ENCODE measurements around the gene HOXB5. TPM values are rescaled to one million over a fixed set of nuclear protein-coding genes. Genes with fewer than 3 reads are reported as not detected.

The HOXB5 gene
- not detected in 2 replicates for total RNA-seq (ENCODE audit: low replicate concordance)

DNA sequence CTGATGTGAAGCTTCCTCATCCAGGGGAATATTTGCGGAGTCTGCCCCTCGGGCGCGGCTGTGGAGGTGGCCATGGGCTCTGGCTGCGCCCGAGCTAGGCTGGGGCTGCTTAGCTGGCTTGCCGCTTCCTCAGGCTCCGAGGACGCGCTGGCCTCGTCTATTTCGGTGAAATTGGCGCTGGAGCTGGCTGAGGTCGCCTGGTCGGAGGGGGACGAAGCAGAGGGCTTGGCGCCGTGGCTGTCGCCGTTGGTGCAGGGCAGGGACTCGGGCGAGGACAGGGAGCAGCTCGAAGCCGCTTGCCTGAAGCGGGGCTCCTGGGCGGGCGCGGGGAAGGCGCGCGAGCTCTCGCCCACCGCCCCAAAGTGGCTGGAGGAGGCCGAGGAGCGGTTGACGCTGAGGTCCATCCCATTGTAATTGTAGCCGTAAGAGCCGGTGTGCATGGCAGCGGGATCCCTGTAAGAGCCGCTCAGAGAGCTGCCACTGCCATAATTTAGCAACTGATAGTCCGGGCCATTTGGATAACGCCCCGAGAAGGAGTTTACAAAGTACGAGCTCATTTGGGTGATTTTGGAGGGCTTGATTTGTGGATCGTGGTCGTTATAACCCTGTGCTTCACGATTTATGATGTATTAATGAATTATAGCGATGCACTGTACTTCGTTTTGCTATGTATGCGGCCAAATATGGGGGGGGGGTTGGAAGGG lies at the start of gene HOXB5:
Gene HOXB5 (minus strand): TSS at position 654 of the 704 bp plus-strand sequence. CDS start 97 bp downstream, at position 557.
- H3K4me1 ChIP-seq: no peaks in the 10 kb centered on the region
- no peak within 1 kb of the TSS for H3K27ac Mint-ChIP-seq
- H3F3A ChIP-seq (ENCODE audit: low read depth): no peaks in the 10 kb centered on the region
- peaks cover 100% of the 10 kb centered on the region for H3K27me3 ChIP-seq
- H3K4me2 ChIP-seq: no peak within 1 kb of the TSS
- H3K79me2 ChIP-seq (ENCODE audit: low read depth): no peaks in the 10 kb centered on the region
- no peak within 1 kb of the TSS for H2AFZ ChIP-seq (replicated peaks)
- DNase-seq (ENCODE audit: low spot score): no peak
- peaks cover 96% of the 10 kb centered on the region for H4K20me1 ChIP-seq (ENCODE audit: low read depth)
- no peak within 1 kb of the TSS for H3K9ac ChIP-seq
- H3K36me3 ChIP-seq: no peaks in the 10 kb centered on the region
- H3K27me3 Mint-ChIP-seq (ENCODE audit: insufficient read depth, low read depth): peaks cover 97% of the 10 kb centered on the region
- TF ChIP-seq CTCF (IDR thresholded peaks at IDR 0.05) (no peak), EZH2 (IDR thresholded peaks at IDR 0.05) (no peak), EZH2phosphoT487 (IDR thresholded peaks at IDR 0.05) (peak; percentile 68)
- peaks cover 8% of the 10 kb centered on the region for H3K9me3 Mint-ChIP-seq
- H3K36me3 Mint-ChIP-seq: peaks cover 1% of the 10 kb centered on the region
- no peak within 1 kb of the TSS for H3K27ac ChIP-seq
- H3K4me3 Mint-ChIP-seq: no peak within 1 kb of the TSS
- H3K9me3 ChIP-seq (ENCODE audit: low read depth): no peaks in the 10 kb centered on the region
- peaks cover 9% of the 10 kb centered on the region for H3K4me1 Mint-ChIP-seq
- H3K4me3 ChIP-seq: no peak within 1 kb of the TSS

GRCh38 chr17:48642843-48643696 lies 49.5 kb upstream of the HOXB5 start:
- Histone ChIP-seq H3K79me2 (ENCODE audit: low read depth) (no peaks in the 10 kb centered on the region), H3K4me2 (no peak overlapping the region), H3K9me3 (ENCODE audit: low read depth) (no peaks in the 10 kb centered on the region), H3K27me3 (peaks cover 100% of the 10 kb centered on the region), H3F3A (ENCODE audit: low read depth) (no peaks in the 10 kb centered on the region), H3K9ac (no peak overlapping the region), H3K4me1 (no peaks in the 10 kb centered on the region), H3K36me3 (no peaks in the 10 kb centered on the region), H2AFZ (replicated peaks) (no peak overlapping the region), H3K27ac (no peak overlapping the region), H4K20me1 (ENCODE audit: low read depth) (peaks cover 83% of the 10 kb centered on the region), H3K4me3 (no peak overlapping the region)
- Mint-ChIP-seq H3K9me3 (peaks cover 6% of the 10 kb centered on the region), H3K36me3 (peaks cover 2% of the 10 kb centered on the region), H3K4me1 (no peaks in the 10 kb centered on the region), H3K27ac (no peak overlapping the region), H3K4me3 (no peak overlapping the region), H3K27me3 (ENCODE audit: insufficient read depth, low read depth) (peaks cover 90% of the 10 kb centered on the region)
- TF ChIP-seq EZH2phosphoT487 (IDR thresholded peaks at IDR 0.05) (peak; percentile 87), CTCF (IDR thresholded peaks at IDR 0.05) (no peak), EZH2 (IDR thresholded peaks at IDR 0.05) (peak; percentile 90)
- DNase-seq (ENCODE audit: low spot score): no peak

GRCh38 chr17:48642059-48642842 lies 48.7 kb upstream of the HOXB5 start:
- H3F3A ChIP-seq (ENCODE audit: low read depth): no peaks in the 10 kb centered on the region
- H3K4me3 ChIP-seq: no peak overlapping the region
- no peak overlapping the region for H3K27ac ChIP-seq
- H3K9me3 ChIP-seq (ENCODE audit: low read depth): no peaks in the 10 kb centered on the region
- H3K4me1 ChIP-seq: no peaks in the 10 kb centered on the region
- Mint-ChIP-seq H3K27me3 (ENCODE audit: insufficient read depth, low read depth) (peaks cover 90% of the 10 kb centered on the region), H3K4me3 (no peak overlapping the region), H3K9me3 (peaks cover 6% of the 10 kb centered on the region), H3K36me3 (peaks cover 2% of the 10 kb centered on the region), H3K4me1 (no peaks in the 10 kb centered on the region), H3K27ac (no peak overlapping the region)
- H3K27me3 ChIP-seq: peaks cover 100% of the 10 kb centered on the region
- H3K36me3 ChIP-seq: no peaks in the 10 kb centered on the region
- peaks cover 78% of the 10 kb centered on the region for H4K20me1 ChIP-seq (ENCODE audit: low read depth)
- H3K79me2 ChIP-seq (ENCODE audit: low read depth): no peaks in the 10 kb centered on the region
- H3K4me2 ChIP-seq: no peak overlapping the region
- DNase-seq (ENCODE audit: low spot score): peak; percentile 48
- no peak for TF ChIP-seq CTCF (IDR thresholded peaks at IDR 0.05)
- TF ChIP-seq EZH2phosphoT487 (IDR thresholded peaks at IDR 0.05): peak; percentile 97
- TF ChIP-seq EZH2 (IDR thresholded peaks at IDR 0.05): peak; percentile 94
- H2AFZ ChIP-seq (replicated peaks): no peak overlapping the region
- no peak overlapping the region for H3K9ac ChIP-seq
